Thyroid gland (tissue), 4 donors: ENCODE data around the gene ANKDD1B. TPM values are rescaled to one million over a fixed set of nuclear protein-coding genes. Genes with fewer than 3 reads are reported as not detected.
A peak's percentile ranks its signal among the peaks of the same experiment; 100 is the strongest.

Source experiments
- DNase-seq, 2 donors: peaks; one replicate each; pipeline ENCODE4 v3.0.0-alpha.2; 2019
- H3K27ac ChIP-seq, 3 donors: fragments of 200-600 bp; sonication (generic); 1 replicate in 2 of 3; 2 replicates in 1 of 3; pipeline ENCODE4 v1.5.1; 2016 to 2019; ENCODE audit warnings: mild to moderate bottlenecking in 1 of 3, moderate library complexity in 1 of 3
- H3K27me3 ChIP-seq: fragments of 200-600 bp; sonication (generic); one replicate; pipeline ENCODE4 v1.5.1; 2019
- H3K36me3 ChIP-seq, 2 donors: fragments of 200-600 bp; sonication (generic); one replicate each; pipeline ENCODE4 v1.5.1; 2016 to 2019
- H3K4me1 ChIP-seq, 2 donors: fragments of 200-600 bp; sonication (generic); one replicate each; pipeline ENCODE4 v1.5.1; 2017 to 2019
- H3K4me3 ChIP-seq, 3 donors: fragments of 200-600 bp; sonication (generic); replicated peaks in 1 of 3; 1 replicate in 2 of 3; 2 replicates in 1 of 3; pipeline ENCODE4 v1.5.1; 2016; ENCODE audit warnings: mild to moderate bottlenecking in 1 of 3
- H3K9me3 ChIP-seq: fragments of 200-600 bp; sonication (generic); one replicate; pipeline ENCODE4 v1.5.1; 2017
- POLR2A ChIP-seq, 2 donors: fragments of 450-650 bp; IDR thresholded peaks; one replicate each; pipeline ENCODE4 v1.6.1; 2017; ENCODE audit warnings: antibody characterized with exemption in 2 of 2, mild to moderate bottlenecking in 2 of 2, moderate library complexity in 1 of 2
- WGBS, 2 donors: methylation state at CpG; one replicate each; pipeline ENCODE4 v1.1.5; 2017; 5-methylcytosine and 5-hydroxymethylcytosine counted together
- intact Hi-C: fragments of 100-400 bp; cut with DNase I; formaldehyde crosslinking; loops from one replicate; pipeline ENCODE4 v1.15.1; 2023
- total RNA-seq, 4 donors: library from RNA; depleted of rRNA; stranded (reverse); fragments of >200 nt; gene quantifications; one replicate each; pipeline ENCODE4 v1.2.3, GENCODE V29; 2016
- TF ChIP-seq, protein P1 (sequence below), 6 experiments: fragments of 200-600 bp in 3 of 6; fragments of 450-650 bp in 3 of 6; sonication (generic) in 3 of 6; IDR thresholded peaks; one replicate each; pipeline ENCODE4 v1.5.1; 2016 to 2019; ENCODE audit warnings: antibody characterized with exemption in 6 of 6, mild to moderate bottlenecking in 2 of 6, inconsistent platforms in 1 of 6, moderate library complexity in 1 of 6

Gene ANKDD1B
- total RNA-seq, 4 donors from 2014 or later: 1.1 to 1.7 TPM; not detected in 2

GRCh38 chr5:75659791-75660450 lies 48.7 kb downstream of the ANKDD1B start:
- Histone ChIP-seq H3K9me3 (no peaks in the 10 kb centered on the region), H3K27ac (no peak overlapping the region), H3K4me1 (peaks cover 10 to 12% of the 10 kb centered on the region in 2 donors), H3K27me3 (no peaks in the 10 kb centered on the region), H3K36me3 (no peaks in the 10 kb centered on the region), H3K4me3 (no peak overlapping the region)
- intact Hi-C loops: no loop called here
- DNase-seq: no peak
- TF ChIP-seq, protein P1, sequence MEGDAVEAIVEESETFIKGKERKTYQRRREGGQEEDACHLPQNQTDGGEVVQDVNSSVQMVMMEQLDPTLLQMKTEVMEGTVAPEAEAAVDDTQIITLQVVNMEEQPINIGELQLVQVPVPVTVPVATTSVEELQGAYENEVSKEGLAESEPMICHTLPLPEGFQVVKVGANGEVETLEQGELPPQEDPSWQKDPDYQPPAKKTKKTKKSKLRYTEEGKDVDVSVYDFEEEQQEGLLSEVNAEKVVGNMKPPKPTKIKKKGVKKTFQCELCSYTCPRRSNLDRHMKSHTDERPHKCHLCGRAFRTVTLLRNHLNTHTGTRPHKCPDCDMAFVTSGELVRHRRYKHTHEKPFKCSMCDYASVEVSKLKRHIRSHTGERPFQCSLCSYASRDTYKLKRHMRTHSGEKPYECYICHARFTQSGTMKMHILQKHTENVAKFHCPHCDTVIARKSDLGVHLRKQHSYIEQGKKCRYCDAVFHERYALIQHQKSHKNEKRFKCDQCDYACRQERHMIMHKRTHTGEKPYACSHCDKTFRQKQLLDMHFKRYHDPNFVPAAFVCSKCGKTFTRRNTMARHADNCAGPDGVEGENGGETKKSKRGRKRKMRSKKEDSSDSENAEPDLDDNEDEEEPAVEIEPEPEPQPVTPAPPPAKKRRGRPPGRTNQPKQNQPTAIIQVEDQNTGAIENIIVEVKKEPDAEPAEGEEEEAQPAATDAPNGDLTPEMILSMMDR (IDR thresholded peaks at IDR 0.05): no peak
- no peak for TF ChIP-seq POLR2A (IDR thresholded peaks at IDR 0.05)
- 97% methylated on average over 3 of the region's 3 CpGs for WGBS, 2 donors

DNA sequence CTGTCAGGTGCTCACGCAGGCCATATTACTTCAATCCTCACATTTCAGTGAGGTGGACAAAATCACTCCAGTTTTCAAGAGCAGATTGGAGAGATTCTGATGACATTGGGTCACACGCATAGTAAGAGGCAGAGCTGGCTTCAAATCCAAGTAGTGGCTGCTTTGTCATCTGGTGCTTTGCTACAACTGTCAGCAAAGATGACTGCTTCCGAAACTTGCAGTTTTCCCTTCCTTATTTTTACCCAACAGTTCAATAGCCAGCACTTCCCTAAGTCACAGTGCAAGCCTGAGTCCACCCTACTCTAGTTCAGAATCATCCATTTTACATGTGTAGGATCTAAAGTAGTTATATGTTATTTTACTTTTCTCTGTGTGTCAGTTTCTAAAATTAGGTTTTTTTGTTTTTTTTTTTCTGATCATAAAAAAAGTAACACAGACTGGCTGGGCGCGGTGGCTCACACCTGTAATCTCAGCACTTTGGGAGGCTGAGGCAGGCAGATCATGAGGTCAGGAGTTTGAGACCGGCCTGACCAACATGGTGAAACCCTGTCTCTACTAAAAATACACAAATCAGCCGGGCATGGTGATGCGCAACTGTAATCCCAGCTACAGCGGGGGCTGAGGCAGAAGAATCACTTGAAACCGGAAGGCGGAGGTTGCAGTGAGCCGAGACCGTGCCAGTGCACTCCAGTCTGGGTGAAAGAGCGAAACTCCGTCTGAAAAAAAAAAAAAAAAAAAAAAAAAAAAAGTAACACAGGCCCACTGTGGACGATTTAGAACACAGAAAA lies 49.6 kb downstream of the ANKDD1B start:
- TF ChIP-seq, protein P1 (IDR thresholded peaks at IDR 0.05): no peak
- no peak for TF ChIP-seq POLR2A (IDR thresholded peaks at IDR 0.05)
- intact Hi-C loops: no loop called here
- H3K27ac ChIP-seq: no peak overlapping the region
- peak; percentile 20 to 39 for DNase-seq
- no peaks in the 10 kb centered on the region for H3K36me3 ChIP-seq
- no peaks in the 10 kb centered on the region for H3K27me3 ChIP-seq
- peaks cover 17 to 18% of the 10 kb centered on the region in 2 donors for H3K4me1 ChIP-seq
- no peaks in the 10 kb centered on the region for H3K9me3 ChIP-seq
- WGBS, 2 donors: 73 to 83% methylated on average over 16 of the region's 16 CpGs
- H3K4me3 ChIP-seq: no peak overlapping the region

GRCh38 chr5:75662061-75662460 lies 50.8 kb downstream of the ANKDD1B start:
- WGBS, 2 donors: 90 to 95% methylated on average over 2 of the region's 2 CpGs
- Histone ChIP-seq H3K9me3 (no peaks in the 10 kb centered on the region), H3K4me1 (peaks cover 17 to 18% of the 10 kb centered on the region in 2 donors), H3K36me3 (no peaks in the 10 kb centered on the region), H3K4me3 (no peak overlapping the region), H3K27me3 (no peaks in the 10 kb centered on the region), H3K27ac (no peak overlapping the region)
- intact Hi-C loops: no loop called here
- no peak for TF ChIP-seq POLR2A (IDR thresholded peaks at IDR 0.05)
- TF ChIP-seq, protein P1 (IDR thresholded peaks at IDR 0.05): no peak
- DNase-seq: no peak

GRCh38 chr5:75663579-75664284 lies 52.5 kb downstream of the ANKDD1B start:
- Histone ChIP-seq H3K4me1 (peaks cover 17 to 22% of the 10 kb centered on the region in 2 donors), H3K27ac (peak overlapping the region; percentile 37 to 48 (median 47)), H3K27me3 (no peaks in the 10 kb centered on the region), H3K9me3 (no peaks in the 10 kb centered on the region), H3K4me3 (no peak overlapping the region), H3K36me3 (no peaks in the 10 kb centered on the region)
- DNase-seq: peak; percentile 61 to 66
- 52 to 59% methylated on average over 12 of the region's 12 CpGs for WGBS, 2 donors
- no peak for TF ChIP-seq POLR2A (IDR thresholded peaks at IDR 0.05)
- TF ChIP-seq, protein P1 (IDR thresholded peaks at IDR 0.05): no peak
- intact Hi-C loops: no loop called here
